Measurements from ENCODE around the gene OSBPL1A. TPM values are rescaled to one million over a fixed set of nuclear protein-coding genes. Genes with fewer than 3 reads are reported as not detected.

The OSBPL1A gene
- total and polyA plus RNA-seq, 7 donors = 15.2 to 110 (median 71.3) TPM

- Histone ChIP-seq H3K4me1 (no peaks in the 10 kb centered on the region), H3K27ac (no peak overlapping the region), H3K4me3 (no peak overlapping the region), H3K36me3 (peaks cover 0 to 5% (median 0%) of the 10 kb centered on the region in 4 donors), H3K9me3 (no peaks in the 10 kb centered on the region), H3K27me3 (no peaks in the 10 kb centered on the region)
- 38 to 42% methylated on average over 2 of the region's 2 CpGs for WGBS, 2 donors
- intact Hi-C loops (cut with DNase I) = no loop called here
- no peak for TF ChIP-seq EP300 (IDR thresholded peaks at IDR 0.05)
- no peak for DNase-seq
Measured at GRCh38 chr18:24115628-24116027, 282.0 kb downstream of the OSBPL1A start.

DNA sequence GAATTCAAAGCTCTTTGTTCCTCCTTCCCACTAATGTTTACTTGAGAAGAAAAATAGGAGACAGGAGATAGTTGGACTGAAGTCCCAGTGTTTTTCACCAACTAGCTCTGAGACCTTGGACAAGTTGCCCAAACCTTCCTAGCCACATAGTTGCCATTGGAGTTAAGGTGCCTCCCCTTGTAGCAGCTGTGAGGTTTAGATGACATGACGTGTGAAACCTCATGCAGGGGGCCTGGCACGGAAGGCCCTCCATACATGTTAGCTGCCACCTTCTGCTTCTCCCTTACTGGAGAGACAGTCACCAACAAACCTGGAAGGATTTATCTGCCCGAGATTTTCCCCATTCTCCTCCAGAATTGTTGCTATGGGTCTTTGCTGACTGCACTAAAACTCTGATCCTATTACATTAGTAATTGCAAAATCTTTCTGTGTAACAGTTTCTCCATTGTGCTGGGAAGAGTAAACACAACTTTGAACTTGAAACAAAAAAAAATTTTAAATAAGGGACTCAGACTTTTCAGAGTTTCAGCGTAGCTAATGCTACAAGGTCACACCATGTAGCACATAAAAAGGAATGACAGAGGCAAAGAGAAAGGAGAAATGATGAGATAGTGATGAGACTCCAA is 282.6 kb downstream of the OSBPL1A start:
- H3K4me3 ChIP-seq = no peak overlapping the region
- H3K4me1 ChIP-seq = no peaks in the 10 kb centered on the region
- H3K27ac ChIP-seq = no peak overlapping the region
- no peaks in the 10 kb centered on the region for H3K27me3 ChIP-seq
- peaks cover 0 to 5% (median 0%) of the 10 kb centered on the region in 4 donors for H3K36me3 ChIP-seq
- H3K9me3 ChIP-seq = no peaks in the 10 kb centered on the region
- 60 to 81% methylated on average over 4 of the region's 4 CpGs for WGBS, 2 donors
- no peak for DNase-seq
- intact Hi-C loops (cut with DNase I) = no loop called here
- no peak for TF ChIP-seq POLR2AphosphoS5 (IDR thresholded peaks at IDR 0.05)
- TF ChIP-seq POLR2A (IDR thresholded peaks at IDR 0.05) = no peak
- TF ChIP-seq EP300 (IDR thresholded peaks at IDR 0.05) = no peak
- TF ChIP-seq CTCF (IDR thresholded peaks at IDR 0.05) = no peak

DNA sequence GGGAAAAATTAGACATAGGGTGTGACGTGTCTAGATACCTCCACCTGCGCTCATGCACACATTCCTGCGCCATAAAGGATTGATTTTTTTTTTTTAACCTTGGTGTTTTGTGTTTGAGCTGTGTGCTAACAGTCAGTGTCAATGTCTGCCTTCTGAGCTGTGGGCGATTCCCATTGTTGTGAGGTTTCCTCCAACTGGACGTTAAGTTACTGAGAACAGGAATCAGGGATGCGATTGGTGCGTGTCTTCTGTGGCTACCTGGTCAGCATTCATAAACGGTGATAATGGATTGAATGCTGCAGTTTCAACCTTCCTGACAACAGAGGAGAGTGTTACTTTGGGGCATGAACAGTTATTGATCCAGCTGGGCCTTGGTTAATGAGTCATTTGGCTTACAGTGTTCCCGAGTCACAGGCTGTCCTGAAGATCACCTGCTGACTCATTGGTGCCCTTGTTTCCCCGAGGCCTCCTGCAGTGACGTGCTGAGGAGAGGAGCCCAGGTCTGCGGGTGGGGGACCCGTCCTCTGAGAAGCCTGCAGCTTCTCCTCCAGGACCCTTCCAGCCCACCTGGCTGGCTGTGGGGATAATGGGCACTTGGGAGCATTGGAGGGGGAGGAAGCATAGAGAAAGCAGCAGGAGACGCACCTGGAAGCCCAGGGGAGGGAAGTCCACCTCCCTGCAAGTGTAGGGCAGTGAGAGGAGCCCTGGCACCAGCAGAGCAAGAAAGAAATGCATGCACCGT is 284.6 kb downstream of the OSBPL1A start:
- Histone ChIP-seq H3K4me3 (no peak overlapping the region), H3K36me3 (peaks cover 0 to 5% (median 0%) of the 10 kb centered on the region in 4 donors), H3K27ac (no peak overlapping the region), H3K9me3 (no peaks in the 10 kb centered on the region), H3K4me1 (no peaks in the 10 kb centered on the region), H3K27me3 (no peaks in the 10 kb centered on the region)
- DNase-seq = no peak
- WGBS, 2 donors = 73 to 84% methylated on average over 15 of the region's 15 CpGs
- TF ChIP-seq EP300 (IDR thresholded peaks at IDR 0.05) (no peak), POLR2AphosphoS5 (IDR thresholded peaks at IDR 0.05) (no peak), CTCF (IDR thresholded peaks at IDR 0.05) (no peak), POLR2A (IDR thresholded peaks at IDR 0.05) (no peak)
- intact Hi-C loops (cut with DNase I) = no loop called here

GRCh38 chr18:24112464-24112863 is 285.2 kb downstream of the OSBPL1A start:
- no peak overlapping the region for H3K27ac ChIP-seq
- no peak for DNase-seq
- TF ChIP-seq POLR2AphosphoS5 (IDR thresholded peaks at IDR 0.05) (no peak), POLR2A (IDR thresholded peaks at IDR 0.05) (no peak), CTCF (IDR thresholded peaks at IDR 0.05) (no peak), EP300 (IDR thresholded peaks at IDR 0.05) (no peak)
- 95 to 96% methylated on average over 4 of the region's 4 CpGs for WGBS, 2 donors
- no peaks in the 10 kb centered on the region for H3K4me1 ChIP-seq
- intact Hi-C loops (cut with DNase I) = no loop called here
- H3K9me3 ChIP-seq = no peaks in the 10 kb centered on the region
- H3K4me3 ChIP-seq = no peak overlapping the region
- H3K36me3 ChIP-seq = peaks cover 0 to 5% (median 0%) of the 10 kb centered on the region in 4 donors
- no peaks in the 10 kb centered on the region for H3K27me3 ChIP-seq

Small RNA genes lying within 50 kb of the gene (small RNA-seq; reads per million reads assigned to genes)
- gene MIR320C2 (0 to 0.22 (median 0.12) reads per million in 3 donors), gene RF00017 (0 reads per million in 3 donors), gene RF00019 (0 reads per million in 3 donors), gene RNA5SP452 (0.54 to 1.2 (median 0.60) reads per million in 3 donors), gene RNU5A-6P (0 reads per million in 3 donors), gene RNU6-435P (0 reads per million in 3 donors)

Other genes starting within 250 kb of the OSBPL1A start
- 10 to 100 TPM; 15.6 to 24.6 (median 19.1) TPM for gene IMPACT, start 28.8 kb upstream of the OSBPL1A start, total RNA-seq
- 10 to 100 TPM; 11.7 to 14.4 (median 12.0) TPM for gene IMPACT, start 28.8 kb upstream of the OSBPL1A start, polyA plus RNA-seq
- under 1 TPM in 1 of 4 donors, not detected in 3; under 0.01 TPM for gene HRH4, start 62.8 kb upstream of the OSBPL1A start, total RNA-seq
- under 1 TPM in 1 of 3 donors, not detected in 2; 0.01 TPM for gene HRH4, start 62.8 kb upstream of the OSBPL1A start, polyA plus RNA-seq